NOMO-1 treated with DMSO at 0.1 percent for 48 hours (cell line): ENCODE results near the gene WDR1.
"Not testable (repeated sequence)": the region's sequence is repeated elsewhere in the genome, so short reads cannot be mapped to it uniquely, and the experiment has no call there.

ENCODE experiments used
- DNase-seq: peaks from one replicate; lab custom pipeline; 2025; ENCODE audit not compliant: unreplicated experiment; lab: John Stamatoyannopoulos, UW

The WDR1 gene

DNA sequence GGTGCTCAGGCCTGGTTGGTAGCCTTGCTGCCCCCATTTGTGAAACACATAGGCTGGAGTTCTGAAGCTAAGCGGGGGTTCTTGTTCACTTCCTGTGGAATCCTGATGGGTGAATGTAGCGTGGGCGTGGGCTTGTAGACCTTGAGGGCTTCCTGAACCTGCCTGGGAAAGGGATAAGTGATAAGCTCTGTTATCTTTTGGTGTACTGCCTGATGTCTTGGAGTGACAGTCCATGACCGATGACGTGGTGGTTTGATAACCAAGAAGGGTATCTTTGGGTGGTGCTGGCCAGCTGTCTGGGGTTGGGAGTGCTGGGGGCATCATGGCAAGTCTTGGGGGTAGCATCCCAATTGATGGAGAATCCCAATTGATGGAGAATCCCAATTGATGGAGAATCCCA lies 17.5 kb upstream of the WDR1 start:
- DNase-seq: no peak

DNA sequence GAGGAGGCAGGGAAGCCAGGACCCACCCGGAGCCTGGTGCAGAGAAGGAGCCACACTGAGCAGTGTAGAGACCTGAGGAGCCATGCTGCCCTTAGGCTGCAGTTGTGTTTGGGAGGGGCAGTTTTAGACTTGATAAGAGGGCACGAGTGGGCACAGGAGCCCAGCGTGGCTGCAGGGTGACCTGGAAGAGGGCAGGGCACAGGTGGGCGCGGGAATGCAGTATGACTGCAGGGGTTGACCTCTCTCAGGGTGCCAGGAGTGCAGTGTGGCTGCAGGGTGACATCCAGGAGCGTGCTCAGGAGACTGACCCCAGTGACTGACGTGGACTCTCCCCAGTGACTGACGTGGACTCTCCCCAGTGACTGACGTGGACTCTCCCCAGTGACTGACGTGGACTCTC lies 14.6 kb upstream of the WDR1 start:
- DNase-seq: no peak

DNA sequence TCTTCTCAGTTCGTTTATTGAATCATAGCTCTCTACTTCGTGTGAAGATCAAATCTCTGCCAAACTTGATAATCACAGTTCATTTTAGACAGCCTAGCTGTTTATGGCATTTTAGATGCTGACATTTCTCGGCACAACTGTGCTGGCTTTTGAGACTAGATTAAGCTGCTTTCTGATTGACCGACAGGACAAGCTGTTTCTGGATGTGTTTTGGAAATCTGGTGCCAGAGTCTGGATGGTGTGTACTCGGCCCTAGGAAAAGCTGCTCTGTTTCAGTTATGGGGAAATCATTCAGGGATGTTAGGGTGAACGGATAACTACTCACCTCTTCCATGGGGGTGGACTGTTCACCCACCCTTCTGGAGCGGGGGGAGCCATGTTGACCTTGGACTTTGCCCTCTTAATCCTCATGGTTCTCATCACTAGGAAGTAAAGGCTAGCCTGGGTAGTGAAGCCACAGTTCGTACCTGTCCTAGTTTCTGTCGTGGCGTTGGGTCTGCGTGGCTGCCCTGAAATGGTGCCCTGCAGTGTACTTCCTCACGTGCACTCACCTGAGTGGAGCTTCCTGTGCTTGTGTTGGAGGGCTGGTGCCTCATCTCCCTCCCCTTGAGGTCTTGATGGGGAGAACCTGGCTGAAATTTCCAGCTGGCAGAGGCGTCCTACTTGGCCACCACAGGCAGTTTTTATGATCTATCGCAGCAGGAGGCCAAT lies 13.7 kb upstream of the WDR1 start:
- no peak for DNase-seq

DNA sequence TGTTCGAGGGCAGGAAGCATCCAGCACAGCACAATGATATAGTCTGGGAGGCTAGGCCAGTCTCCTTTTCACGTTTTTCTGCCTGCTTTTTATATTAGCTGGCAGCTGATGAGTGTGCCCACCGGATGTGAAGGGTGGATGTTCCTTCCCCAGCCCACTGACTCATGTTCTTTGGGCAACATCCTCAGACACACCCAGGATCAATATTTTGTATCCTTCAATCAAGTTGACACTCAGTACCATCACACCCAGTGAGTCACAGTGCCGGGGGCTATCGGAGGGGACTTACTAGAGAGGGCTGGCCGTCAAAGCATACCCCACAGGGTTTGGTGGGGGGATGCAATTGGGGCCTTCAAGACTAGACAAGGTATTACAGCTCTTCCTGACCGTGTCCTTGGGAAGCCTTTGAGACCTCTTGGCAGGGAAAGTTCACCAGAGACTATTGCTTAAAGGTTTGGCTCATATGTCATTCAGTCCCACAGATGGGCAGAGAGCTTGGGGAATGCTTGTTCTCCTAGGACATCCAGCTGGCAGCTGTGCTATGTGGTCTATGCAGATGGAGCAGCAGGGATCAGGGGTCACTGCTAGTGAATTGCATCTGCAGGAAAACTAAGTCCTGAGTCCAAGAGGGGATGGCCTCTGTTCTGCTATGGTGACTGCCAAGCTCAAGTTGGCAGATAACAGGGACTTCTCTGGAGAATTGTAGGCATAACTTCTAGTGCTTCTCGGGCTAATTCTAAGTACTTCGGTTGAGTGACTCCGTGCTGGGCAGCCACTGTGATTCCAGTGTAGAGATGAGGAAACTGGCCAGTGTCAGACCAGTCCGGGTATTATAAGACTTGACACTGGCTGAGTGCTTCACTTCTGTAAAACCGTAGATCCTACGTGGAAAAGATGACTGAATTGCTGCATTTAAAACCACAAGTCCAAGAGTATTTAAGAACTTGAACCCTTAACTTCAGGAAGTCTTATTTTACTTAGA lies 12.9 kb upstream of the WDR1 start:
- no peak for DNase-seq

DNA sequence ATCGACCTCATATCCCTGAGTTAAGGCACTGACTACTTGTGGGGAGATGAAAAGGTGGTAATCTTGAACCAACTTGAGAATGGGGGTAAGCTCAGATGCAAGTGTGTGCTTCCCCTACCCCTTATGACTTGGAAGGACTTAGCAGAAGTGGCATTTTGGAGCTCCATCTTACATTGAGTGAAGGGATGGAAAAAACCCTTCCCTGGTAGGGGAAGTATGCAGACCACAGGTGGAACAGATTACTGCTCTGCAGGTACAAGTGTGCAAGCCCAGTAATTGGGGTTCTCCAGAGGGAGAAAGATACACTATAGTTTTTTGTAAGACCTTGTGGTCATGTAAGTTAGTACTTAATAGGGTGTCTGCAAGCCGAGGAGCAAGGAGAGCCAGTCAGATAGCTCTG lies 12.2 kb upstream of the WDR1 start:
- DNase-seq: no peak

DNA sequence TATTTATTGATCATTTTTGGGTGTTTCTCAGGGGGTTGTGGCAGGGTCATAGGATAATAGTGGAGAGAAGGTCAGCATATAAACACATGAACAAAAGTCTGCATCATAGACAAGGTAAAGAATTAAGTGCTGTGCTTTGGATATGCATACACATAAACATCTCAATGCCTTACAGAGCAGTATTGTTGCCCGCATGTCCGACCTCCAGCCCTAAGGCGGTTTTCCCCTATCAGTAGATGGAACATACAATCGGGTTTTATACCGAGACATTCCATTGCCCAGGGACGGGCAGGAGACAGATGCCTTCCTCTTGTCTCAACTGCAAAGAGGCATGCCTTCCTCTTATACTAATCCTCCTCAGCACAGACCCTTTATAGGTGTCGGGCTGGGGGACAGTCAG lies 10.9 kb upstream of the WDR1 start:
- not testable (repeated sequence) for DNase-seq

DNA sequence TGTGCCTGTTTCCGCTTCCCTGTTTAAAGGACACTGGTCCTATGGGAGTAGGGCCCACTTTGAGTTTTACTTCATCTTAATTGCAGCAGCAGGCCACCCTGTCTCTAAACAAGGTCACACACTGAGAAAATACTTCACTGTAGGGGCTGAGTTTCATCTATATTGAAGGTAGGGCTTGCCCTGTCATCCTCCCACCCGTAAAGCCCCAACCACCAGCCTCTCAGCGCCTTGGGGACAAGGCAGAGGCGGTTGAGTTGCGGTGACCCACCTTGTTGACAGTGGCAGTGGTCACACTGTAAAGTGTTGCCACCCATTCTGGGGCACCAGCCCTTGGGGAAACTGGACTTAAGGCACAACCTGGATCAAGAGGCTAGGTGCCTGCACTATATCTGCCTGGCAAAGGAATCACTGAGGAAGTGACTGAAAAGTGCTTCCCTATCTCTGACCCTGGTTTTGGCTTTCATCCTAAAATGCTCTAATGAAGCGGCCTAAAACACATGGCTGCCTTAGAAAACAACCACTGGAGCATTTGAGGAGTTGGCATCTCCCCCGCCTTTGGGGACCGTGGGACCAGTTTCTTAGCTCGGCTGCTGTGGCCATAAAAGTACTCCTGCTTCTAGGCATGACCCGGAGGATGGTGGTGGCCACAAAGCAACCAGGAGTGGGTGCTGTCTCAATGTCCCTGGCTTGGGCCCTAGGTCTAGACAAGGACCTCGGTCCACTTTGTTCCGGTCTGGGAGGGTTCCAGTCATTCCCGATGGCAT lies 7.8 kb upstream of the WDR1 start:
- no peak for DNase-seq

DNA sequence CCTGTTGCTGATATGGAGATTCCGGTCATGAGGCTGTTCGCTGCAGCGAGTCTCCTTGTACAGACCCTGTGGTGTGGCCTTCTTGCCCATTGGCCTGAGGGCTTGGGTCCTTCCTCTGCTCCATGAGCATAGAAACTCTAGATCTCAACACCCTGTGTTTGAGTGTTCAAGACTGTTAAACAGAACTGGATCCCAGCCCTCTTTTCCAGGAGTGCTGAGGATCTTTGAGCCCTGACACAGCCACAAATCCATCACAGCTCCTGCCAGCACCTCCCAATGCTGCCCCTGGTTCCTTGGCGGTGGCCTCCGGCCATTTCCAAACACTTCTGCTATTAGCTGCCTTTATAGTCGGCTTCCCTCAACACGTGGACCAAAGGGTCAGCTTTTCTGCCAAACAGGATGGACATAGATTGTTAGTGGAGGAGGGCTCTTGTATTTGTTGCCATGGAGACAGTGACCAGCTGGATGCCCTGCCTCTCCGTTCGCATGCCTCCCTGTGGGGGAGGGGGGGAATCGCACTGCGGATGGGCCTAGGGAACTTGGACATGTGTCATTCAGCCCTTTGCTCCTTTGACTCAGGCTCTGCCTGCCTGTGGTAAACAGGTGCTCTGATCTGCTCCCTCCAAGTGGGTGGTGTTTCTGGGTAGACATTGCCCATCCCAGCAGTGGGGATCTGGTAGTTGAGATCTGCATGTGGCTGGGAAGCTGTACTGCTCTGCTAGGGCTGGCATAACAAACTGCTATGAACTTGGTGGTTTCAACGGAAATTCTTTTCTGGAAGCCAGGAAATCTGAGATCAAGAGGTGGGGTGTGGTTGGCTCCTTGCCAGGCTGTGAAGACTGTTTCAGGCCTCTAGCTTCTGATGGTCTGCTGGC lies 6.9 kb upstream of the WDR1 start:
- no peak for DNase-seq

DNA sequence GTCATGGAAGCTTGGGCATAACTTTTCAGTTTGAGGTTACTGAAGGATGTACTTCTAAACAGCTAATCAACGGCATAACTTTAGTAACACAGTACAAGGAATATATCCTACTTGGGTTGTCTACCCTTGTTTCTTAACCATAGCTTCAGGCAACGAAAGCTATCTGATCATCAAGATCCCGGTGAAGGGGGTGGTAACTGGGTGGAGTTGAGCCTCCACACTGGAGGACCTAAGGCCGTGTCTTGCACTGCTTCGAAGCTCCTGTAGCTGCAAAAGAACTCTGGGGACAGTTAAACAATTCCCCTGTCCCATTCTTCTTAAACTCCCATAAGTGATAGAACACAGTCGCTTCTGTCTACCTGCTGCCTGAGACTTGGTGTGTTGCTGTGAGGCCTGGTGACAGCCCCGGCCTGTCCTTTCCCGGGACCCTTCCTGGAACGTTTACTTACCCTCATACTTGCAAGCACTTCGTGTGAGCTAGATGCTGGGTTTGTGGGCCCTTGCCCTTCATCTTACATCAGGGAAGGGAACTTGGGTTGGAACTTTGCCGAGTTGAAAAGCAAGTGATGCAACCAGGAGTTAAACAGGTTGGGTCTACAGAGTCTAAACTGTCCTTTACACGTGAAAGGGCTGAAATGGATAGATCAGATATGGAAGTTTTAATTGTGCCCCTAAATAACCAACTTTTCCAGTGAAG lies 5.8 kb upstream of the WDR1 start:
- no peak for DNase-seq

DNA sequence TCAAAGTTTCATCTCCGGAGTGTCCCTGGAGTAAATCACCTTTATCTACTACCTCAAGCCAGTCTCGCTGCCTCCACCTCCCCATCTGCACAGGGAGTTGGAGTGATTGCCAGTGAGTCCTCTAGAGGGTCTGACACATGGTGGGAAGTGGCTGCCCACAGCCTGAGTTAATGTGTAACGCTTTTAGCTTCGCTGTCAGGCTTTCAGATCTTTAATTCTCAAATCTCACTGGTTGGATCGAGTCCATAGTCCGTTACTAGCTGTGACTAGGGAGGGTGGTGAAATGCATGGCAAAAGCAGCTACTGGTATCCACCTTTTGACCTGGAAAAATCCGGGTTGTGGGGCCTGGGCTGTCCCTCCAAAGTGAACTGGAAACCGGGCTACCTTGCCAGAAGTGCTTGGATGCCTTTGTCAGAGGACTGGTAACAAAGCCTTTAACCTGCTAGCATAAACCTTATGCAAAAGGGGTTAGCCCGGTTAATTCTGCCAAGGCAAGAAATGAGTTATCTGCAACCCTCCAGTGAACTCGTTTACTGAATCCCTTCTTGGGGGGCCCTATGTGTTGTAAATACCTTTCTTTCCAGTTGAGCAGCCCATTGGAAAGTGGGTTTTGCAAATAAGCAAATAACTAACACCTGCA lies 5.1 kb upstream of the WDR1 start:
- DNase-seq: no peak

DNA sequence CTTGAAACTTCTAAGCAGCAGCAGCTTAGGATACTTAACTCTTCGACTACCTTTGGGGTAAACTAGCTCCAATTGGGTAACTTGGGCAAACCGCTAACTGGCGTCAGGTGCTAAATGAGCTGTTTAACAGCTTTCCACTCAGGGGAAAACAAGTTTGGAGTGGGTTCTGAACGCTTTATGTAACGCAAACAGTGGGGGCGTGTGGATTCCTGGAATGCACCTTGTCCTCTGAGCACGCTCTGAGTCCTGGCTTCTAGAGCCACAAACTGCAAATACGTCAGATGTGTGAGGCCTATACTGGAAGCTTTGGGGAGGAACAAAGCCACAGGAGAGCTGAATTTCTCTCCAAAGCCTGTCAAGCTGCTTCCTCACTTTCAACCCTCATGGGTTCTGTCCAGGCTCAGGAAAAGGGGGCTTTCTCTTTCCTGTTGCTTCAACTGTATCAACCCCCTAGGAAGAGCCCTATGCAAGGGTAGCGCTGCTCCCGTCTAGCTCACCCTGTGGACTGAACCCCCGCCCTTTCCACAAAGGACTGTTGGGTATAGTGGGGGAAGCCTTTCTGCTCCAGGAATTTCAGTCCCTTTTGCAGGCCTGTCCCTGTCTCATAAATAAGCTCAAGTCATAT lies 4.5 kb upstream of the WDR1 start:
- no peak for DNase-seq

DNA sequence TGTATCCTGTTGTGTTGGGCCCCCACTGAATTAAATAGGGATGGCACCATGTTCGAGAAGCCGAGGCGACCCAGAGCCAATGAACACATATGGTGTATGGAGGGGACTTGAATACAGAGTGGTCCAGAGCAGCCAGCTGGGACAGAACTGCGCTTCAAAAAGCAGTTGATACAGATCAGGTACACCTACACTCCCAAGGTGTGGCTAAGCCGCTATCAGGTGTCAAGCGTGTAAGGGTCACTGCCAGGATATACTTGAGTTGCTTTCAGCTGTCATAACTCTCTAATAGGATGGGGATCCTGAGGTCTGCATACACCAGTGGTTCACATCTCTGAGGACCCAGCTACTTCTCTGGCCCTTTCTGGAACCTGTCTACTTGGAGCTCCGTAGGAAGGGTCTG lies 3.2 kb upstream of the WDR1 start:
- no peak for DNase-seq

DNA sequence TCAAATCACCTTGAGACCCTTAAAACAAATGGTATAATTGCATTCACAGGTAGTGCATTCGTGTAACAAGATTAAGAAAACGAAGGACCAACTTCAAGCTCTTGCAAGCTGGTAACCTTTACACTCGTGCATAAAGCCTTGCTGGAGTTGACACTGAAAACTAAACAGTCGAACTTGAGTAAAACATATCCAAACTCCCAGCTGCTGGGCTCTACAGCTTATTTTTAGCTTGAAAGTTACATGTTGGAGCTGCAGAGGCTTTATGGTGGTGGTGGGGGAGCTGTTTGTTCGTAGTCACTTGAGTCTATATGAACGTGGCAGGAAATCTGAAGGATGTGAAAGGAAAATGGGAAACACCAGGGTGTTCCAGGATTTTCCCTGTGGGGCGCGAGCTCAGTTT lies 2.7 kb upstream of the WDR1 start:
- DNase-seq: no peak

DNA sequence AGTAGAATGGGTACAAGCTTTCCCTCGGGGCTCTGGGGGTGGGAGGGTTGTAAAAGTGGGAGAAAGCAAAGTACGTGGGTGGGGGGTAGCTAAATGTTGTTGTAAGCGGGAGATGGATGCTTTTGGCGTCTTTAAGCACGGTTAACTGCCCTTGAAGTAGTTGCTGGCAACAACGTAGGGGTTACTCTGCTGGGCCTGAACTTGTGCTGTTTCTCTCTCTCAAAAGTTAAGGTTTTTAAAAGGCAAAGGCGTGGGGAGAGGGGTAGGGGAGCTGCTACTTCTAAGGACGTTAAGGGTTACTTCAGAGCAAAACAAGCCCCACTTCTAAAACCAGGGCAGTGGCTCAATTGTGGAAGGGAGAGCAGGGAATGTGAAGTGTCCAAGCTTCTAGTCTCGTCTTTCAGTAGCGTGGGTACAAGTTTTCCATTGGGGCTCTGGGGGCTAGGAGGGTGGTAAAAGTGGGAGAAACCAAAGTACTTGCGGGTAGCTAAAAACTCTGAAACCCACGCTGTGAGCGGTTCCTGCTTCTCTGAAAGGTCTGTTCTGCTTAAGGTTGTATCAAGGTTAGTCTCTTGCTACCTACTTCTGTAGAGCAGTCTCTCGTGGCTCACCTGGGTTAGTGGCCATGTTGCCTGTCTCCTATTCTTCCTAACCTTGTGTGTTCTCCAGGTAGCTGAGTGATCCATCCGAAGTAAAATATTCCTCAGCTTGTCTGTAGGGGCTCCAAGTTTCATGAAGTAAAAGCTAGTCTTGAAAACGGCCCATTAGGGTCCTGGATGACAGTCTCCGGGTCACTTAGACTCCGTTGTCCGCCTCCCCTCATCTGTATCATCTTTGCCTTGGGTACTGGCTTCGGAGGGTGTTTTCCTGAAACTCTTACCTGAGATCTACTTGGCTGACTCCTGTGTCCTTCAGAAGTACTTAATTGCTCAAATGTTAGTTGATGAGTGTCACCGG lies 1.7 kb upstream of the WDR1 start:
- no peak for DNase-seq

DNA sequence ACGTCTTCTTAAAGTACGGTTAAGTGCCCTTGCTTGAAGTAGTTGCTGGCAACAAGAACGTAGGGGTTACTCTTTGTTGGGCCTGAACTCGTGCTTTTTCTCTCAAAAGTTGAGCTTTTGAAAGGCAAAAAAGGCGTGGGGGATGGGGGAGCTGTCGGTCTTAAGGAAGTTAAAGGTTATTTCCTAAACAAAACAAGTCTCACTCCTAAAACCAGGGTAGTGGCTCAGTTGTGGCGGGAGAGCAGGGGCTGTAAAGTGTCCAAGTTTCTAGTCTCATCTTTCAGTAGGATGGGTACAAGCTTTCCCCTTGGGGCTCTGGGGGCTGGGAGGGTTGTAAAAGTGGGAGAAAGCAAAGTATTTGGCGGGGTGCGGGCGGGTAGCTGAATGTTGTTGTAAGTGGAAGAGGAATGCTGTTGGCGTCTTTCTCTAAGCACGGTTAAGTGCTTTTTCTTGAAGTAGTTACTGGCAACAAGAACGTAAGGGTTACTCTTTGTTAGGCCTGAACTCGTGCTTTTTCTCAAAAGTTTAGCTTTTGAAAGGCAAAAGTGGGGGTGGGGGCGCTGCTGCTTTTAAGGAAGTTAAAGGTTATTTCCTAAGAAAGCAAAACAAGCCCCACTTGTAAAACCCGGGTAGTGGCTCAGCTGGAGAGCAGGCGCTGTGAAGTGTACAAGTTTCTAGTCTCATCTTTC lies 904 bp upstream of the WDR1 start:
- peak; percentile 78 for DNase-seq

DNA sequence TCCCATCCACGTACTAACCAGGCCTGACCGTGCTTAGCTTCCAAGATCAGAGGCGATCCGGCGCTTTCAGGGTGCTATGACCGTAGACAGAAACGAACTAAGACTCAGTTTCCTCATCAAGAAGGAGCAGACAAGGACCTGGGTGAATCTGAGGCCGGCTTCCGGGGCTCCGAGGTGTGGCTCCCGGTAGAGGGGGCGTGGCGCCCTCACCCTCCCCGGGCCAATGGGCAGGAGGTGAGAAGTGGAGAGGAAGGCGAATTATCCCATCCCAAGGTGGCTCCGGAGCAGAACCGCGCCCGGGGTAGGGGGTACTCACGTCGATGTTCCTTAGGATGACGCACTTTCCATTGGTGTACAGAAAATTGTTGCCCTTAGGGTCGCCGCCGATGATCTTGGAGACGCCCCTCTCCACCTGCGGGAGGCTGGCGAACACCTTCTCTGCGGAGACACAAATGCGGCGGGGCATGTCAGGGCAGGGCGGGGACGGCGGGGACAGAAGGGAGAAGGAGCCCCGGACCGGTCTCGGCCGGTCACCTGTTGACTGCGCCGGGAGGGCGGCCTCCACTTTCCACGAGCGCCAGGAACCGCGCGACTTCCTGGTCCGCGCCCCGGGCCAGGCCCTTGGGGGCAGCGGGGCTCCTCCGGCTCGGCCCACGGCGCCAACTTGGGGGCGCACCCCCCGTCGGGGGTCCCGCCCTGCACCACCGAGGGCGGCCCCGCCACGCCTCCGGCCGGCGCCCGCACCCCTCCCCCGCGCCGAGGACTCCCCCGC lies 616 bp downstream of the WDR1 start:
- peak; percentile 18 for DNase-seq
